NCI-H2107 treated with DMSO at 0.1 percent for 48 hours (cell line): ENCODE data around the gene TDRD7.
A peak's percentile ranks its signal among the peaks of the same experiment; 100 is the strongest.

ENCODE experiments used
- DNase-seq: peaks from one replicate; lab custom pipeline; 2025; ENCODE audit not compliant: unreplicated experiment; lab: John Stamatoyannopoulos, UW

TDRD7 gene

GRCh38 chr9:97524424-97524823 lies 112.5 kb downstream of the TDRD7 start:
- DNase-seq: no peak

GRCh38 chr9:97525451-97525850 lies 113.6 kb downstream of the TDRD7 start:
- DNase-seq: no peak

- DNase-seq: no peak
Measured at GRCh38 chr9:97526895-97527575, 115.1 kb downstream of the TDRD7 start.

- DNase-seq: peak; percentile 37
Measured at GRCh38 chr9:97527626-97528528, 116.0 kb downstream of the TDRD7 start.

GRCh38 chr9:97528529-97529230 lies 116.8 kb downstream of the TDRD7 start:
- DNase-seq: no peak

- DNase-seq: peak; percentile 31
Measured at GRCh38 chr9:97529363-97530076, 117.6 kb downstream of the TDRD7 start.

GRCh38 chr9:97531888-97532376 lies 120.0 kb downstream of the TDRD7 start:
- DNase-seq: no peak

- DNase-seq: no peak
Measured at GRCh38 chr9:97534185-97534584, 122.3 kb downstream of the TDRD7 start.

- DNase-seq: no peak
Measured at GRCh38 chr9:97534961-97535594, 123.2 kb downstream of the TDRD7 start.

- no peak for DNase-seq
Measured at GRCh38 chr9:97535771-97536170, 123.9 kb downstream of the TDRD7 start.

GRCh38 chr9:97536480-97536879 lies 124.6 kb downstream of the TDRD7 start:
- DNase-seq: no peak

GRCh38 chr9:97543561-97543960 lies 131.7 kb downstream of the TDRD7 start:
- DNase-seq: no peak

- DNase-seq: no peak
Measured at GRCh38 chr9:97545486-97545885, 133.6 kb downstream of the TDRD7 start.
